ENCODE measurements around the gene CDC6. TPM values are rescaled to one million over a fixed set of nuclear protein-coding genes. Genes with fewer than 3 reads are reported as not detected.
A peak's percentile ranks its signal among the peaks of the same experiment; 100 is the strongest.

Gene CDC6
- total RNA-seq, 1 donor from 2014 or later = 2.4 TPM

DNA sequence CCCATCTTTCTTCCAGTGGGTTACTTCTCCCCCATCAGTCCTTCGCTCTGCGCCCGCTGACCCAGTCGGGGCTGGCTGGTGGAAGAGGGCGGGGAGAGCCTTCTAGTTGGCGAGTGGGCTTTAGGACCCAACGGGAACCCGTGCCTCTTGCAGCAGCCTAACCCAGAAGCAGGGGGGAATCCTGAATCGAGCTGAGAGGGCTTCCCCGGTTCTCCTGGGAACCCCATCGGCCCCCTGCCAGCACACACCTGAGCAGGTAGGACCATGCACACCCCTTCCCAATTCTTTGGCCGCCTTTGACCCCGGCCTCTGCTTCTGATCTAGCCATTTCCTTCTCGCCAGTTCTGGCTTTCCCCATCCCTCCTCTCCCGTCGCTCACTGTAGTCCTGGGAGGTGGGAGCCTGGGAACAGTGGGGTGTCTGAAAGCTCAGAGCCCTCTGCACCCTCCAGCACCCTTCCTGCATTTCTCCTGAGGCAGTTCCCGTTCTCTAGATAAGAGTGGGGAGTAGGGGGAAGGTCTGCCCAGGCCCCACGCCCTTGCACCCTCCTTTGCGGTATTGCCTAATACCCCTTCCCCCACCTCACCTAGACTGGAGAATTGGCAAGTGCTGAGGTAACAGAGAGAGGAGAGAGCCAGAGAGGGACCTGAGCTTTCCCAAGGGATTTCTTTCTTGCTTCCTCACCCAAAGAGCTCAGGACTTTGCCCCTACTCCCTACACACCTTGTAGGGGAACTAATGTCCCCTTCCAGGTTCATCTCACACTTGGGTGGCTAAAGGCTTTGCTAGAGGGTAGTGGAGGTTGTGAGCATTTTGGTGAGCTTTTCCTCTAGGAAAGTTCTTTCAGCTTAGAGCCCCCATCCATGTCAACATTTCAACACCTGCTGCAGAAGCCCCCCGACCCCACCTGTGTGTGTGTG, 21.6 kb downstream of the CDC6 start, which contains the start of gene RARA:
RARA (plus strand) TSS at position 150 of the 918 bp plus-strand sequence. CDS start 22,039 bp downstream, outside the sequence.
- FAIRE-seq (no peak), DNase-seq (ENCODE audit: low spot score in 2 of 2) (peak in 1 of 2 donors; percentile 60)

DNA sequence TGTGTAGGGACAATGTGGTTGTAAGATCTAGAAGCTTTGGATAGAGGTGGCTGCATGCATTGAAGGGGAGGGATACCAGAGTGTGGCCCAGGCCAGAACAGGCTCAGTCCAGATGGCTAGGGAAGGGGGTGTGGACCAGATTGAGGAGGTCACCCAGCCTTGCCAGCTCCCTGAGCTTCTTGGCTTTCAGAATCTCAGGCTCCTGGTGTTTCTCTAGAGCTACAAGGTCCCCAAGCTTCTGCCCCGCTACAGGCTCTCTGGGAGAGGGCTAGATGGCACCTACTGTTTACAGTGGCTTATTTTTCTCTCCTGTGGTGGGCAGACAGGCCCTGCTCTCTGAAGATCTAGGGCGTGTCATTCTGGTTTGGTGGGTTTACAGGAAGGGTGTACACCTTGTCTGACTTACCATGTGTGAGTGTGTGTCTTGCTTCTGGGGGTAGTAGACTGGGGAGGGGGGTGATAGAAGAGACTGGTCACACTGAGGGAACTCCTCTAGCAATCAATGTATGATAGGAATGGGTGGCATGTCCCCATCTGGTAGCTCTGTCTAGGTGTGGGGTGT, 22.4 kb downstream of the CDC6 start:
- no peak for FAIRE-seq
- no peak for DNase-seq (ENCODE audit: low spot score in 2 of 2)

- FAIRE-seq (no peak), DNase-seq (ENCODE audit: low spot score in 2 of 2) (no peak)
These were observed 23.3 kb downstream of the CDC6 start for GRCh38 chr17:40310882-40311391.

DNA sequence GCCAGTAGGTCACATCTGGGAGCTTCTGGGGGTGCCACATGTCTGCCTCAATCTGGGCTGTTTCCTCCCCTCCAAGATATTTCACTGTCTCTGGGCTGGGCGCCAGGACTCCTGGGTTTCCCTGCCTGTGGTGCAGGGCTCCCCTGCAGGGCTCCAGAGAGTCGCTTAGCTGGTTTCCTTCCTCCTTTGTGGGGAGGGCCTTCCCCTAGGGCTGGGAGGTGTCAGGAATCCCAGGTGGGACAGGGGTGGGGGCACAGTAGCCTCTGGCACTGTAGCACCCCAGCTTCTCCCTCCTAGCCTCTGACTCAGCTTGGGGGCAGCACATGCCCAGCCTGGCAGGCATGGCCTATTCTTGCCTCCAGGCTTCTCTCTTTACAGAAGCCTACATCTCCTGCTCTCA, 23.9 kb downstream of the CDC6 start:
- peak in 1 of 2 donors; percentile 30 for DNase-seq (ENCODE audit: low spot score in 2 of 2)
- no peak for FAIRE-seq

DNA sequence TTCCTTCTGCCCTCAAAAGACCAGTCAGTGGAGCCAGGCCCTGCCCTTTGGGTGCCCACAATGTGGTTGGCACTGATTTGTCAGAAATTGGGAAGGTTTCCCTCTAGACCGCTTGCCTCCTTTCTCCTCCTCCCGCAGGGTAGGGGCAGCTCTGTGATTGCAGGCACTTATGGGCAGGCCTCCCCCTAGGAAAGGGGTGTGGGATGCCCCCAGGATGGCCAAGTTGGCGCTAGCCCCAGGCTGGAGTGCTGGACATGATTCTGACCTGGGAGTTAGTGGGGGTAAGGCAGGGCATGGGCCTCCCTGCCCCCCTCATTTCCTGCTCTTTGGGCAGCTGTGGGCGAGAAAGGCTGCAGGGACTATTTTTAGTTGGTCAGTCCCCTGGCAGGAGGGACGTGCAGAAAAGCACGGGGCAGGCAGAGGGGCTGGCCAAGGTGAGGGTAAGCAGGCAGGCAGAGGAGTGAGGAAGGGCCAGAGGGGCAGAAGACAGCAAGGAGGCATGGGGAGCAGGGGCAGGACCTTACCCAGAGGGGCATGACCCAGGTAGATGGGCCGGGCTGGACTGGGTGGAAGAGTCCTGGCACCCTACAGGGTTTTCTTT, 24.6 kb downstream of the CDC6 start:
- DNase-seq (ENCODE audit: low spot score in 2 of 2) (peak in 1 of 2 donors; percentile 27), FAIRE-seq (no peak)

DNA sequence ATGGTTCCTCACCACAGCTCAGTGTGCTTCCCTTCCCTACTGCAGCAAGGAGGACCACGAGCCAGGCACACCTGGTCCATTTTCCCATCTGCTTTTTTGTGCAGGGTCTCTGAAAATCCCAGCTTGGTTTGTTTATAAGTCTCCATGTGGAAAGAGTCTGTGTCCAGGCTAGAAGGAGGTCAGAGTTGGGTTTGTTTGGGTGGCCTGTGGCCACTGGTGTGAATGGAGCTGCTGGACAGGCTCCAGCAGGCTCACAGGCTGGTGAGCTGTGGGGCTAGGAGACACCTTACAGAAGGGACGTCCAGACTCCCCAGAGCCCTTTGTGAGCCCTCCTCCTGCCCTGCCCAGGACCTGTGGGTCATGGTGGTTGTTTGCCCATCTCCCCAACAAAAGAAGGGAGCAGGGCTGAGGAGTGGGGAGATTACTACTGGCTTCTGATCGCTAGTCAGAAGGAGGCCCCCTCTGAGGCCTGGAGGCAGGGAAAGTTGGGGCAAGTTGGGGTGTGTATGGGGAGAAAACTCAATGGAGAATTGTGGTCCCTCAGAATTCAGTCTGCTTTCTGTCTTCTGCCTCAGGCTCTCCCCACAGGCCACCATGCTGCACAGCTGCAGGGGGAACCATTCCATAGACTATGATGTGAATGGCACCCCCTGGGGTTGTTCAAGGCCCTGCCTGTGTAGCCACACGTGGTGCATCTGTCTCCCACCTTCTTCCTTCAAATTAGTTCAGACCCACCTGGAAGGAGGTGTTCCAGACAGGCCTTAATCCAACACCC, 25.4 kb downstream of the CDC6 start:
- DNase-seq (ENCODE audit: low spot score in 2 of 2) (peak in 1 of 2 donors; percentile 8), FAIRE-seq (no peak)

- DNase-seq (ENCODE audit: low spot score in 2 of 2) = no peak
- FAIRE-seq = no peak
These were observed 26.2 kb downstream of the CDC6 start for GRCh38 chr17:40313668-40314583.

DNA sequence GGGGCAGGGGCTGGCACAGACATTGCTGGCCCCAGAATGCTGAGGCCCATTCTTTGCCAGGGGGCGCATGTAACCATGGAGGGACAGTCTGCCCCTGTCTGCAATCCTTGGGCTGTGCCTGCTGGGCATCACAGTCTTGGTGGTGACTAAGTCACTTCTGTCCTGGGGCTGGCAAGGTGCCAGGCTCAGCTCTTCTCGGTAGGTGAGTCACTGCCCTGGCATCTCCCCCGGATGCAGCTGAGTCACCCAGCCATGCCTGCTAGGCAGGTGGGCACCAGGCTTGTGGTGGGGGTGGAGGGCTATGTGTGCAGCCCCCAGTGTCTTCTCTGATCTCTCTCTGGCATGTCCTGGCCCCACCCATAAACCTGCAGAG, 26.9 kb downstream of the CDC6 start:
- peak; percentile 24 to 69 for DNase-seq (ENCODE audit: low spot score in 2 of 2)
- no peak for FAIRE-seq

- FAIRE-seq = no peak
- no peak for DNase-seq (ENCODE audit: low spot score in 2 of 2)
These were observed 27.5 kb downstream of the CDC6 start for GRCh38 chr17:40315206-40315605.

GRCh38 chr17:40315678-40316570, 28.2 kb downstream of the CDC6 start:
- FAIRE-seq (no peak), DNase-seq (ENCODE audit: low spot score in 2 of 2) (peak in 1 of 2 donors; percentile 9)

- peak in 1 of 2 donors; percentile 38 for DNase-seq (ENCODE audit: low spot score in 2 of 2)
- no peak for FAIRE-seq
These were observed 29.1 kb downstream of the CDC6 start for GRCh38 chr17:40316571-40317344.

DNA sequence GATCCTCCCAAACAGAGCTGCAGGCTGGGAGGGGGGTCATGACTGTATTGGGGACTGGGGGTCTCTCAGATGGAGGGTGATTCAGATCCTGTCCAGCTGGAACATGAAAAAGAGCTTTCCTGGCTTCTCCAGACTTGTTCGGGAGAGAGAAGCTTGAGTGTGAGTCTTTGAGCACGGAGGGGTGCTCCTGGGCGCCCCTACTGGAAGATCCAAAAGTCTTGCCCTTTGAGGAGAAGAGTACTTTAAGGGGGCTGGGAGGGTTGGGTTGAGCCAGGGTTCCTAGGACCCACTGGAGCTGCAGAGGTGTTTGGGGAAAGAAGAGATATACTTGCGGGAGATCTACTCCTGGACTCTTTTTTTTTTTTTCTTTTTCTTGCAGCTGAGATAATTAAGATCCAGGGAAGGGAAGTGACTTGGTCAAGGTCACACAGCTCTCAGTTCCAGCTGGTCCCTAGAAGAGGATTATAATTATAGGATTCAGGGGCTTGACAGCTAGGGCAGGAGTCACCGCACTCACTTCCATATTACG, 29.7 kb downstream of the CDC6 start:
- DNase-seq (ENCODE audit: low spot score in 2 of 2) (peak in 1 of 2 donors; percentile 33), FAIRE-seq (no peak)

DNA sequence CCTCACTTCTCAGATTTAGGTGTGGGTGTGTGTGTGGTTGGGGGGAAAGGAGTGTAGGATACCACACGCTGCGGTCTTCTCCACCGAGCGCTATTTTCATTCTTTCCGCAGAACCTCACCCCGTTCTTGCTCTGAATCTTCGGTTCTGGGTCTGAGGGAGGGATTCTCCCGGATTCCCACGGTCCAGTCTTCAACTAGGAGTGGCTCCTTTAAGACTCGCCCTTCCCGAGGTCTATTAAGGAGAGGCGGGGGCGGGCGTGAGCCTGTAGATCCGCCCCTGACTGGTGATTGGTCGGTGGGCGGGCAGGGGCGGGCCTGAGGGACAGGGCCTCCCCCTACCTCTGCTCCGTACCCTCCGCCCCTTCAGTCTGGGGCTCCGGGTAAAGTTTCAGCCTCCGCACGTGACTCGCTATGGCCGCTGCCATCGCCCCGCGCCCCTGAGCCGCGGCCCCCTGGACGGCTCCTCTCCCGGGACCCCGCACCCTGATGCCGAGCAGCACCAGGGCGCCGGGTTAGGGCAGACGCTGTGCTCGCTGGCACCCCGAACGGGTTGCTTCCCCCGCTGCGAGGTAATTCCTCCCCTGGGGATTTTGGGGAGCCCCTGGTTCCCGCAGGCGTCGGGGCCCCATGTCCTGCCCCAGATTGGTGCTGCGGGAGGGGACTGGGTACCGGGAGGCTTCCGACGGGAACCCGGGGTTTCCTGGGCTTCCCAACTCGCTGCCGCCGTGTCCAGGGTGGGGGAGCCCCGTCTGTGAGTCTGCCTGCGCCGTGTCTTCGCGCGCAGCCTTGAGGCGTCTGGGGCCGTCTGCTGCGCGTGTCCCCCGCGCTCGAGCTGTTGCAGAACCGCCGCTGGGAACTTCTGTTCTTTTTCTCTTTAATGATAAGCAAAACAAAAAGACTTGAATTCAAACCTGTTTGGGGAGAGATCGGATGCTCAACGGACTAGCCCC, 30.5 kb downstream of the CDC6 start:
- no peak for FAIRE-seq
- DNase-seq (ENCODE audit: low spot score in 2 of 2) = peak; percentile 99 to 100

DNA sequence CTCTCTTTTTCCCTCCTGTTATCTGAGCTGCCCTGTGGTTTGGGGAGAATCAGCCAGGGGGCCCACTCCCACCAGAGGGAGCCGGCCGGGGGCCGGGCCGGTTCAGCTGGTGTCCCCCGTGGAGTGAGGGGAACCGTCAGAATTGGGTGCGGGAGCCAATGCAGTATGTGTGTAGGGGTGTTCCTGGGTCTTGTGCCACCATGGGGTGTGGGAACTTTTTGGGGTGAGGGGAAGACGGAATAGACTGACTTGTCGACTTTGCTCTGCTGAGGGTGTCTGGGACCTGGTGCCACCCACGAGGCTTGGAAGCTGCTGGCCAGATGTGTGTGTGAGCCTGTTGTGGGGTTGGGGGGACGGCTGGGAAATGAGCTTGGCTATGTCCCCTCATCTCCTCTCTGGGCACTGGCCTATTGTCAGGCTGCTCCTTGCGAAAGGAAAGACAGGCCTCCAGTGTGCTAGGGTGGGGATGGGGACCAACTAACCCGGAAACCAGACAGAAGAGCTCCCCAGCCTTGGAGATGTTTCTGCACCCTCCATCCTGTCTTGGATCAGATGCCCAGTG, 31.2 kb downstream of the CDC6 start:
- no peak for FAIRE-seq
- DNase-seq (ENCODE audit: low spot score in 2 of 2) = no peak

DNA sequence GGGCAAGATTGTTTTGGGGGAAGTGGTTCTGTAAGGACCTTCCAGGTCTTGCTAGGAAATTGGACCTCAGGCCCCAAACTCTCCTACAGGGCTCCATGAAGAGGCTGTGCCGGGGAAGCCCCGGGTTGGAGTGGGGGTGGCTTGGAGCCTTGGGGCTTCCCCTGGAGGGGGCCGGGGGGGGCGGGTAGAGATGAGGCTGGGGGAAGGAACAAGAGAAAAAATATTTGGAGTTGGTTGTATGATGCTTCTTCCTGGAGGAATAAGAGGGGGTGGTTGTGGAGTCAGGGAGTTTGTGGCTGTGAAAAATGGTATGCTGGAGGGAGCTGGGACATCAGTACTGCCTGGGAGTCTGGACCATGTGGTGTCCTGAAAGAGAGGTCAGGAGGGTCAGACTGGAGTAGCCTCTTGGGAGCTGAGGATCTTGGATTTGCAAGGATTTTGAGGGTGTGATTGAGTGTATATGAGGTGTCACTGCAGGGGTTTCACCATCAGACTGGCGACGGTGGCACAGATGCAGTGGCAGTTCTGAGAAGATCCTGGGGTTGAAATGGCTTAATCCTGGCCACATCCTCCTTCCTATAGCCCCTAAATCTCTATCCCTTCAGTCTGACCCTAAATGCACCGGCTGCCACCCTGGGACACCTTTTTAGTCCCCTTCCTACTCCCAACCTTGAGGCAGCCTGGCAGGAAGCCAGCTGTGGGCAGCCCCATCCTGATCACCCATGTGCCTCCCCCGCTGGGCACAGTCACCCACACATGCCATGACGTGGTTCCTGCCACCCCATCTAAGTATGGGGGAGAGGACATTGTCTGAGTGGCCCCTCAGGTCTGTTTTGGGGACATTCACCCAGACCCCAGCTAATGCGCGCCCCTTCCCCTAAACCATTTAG, 32.2 kb downstream of the CDC6 start:
- FAIRE-seq (no peak), DNase-seq (ENCODE audit: low spot score in 2 of 2) (no peak)

Measured in frontal cortex (tissue), 4 donors.